ENCODE data around the gene JUP.

- TF ChIP-seq CTCF (IDR thresholded peaks at IDR 0.05): no peak
- no peak for TF ChIP-seq EZH2 (IDR thresholded peaks at IDR 0.05)
These were observed 13.8 kb downstream of the JUP start for GRCh38 chr17:41772586-41773189.
